ENCODE measurements around the gene HNRNPD.
A peak's percentile ranks its signal among the peaks of the same experiment; 100 is the strongest.
"Not testable (repeated sequence)": the region's sequence is repeated elsewhere in the genome, so short reads cannot be mapped to it uniquely, and the experiment has no call there.

The HNRNPD gene

DNA sequence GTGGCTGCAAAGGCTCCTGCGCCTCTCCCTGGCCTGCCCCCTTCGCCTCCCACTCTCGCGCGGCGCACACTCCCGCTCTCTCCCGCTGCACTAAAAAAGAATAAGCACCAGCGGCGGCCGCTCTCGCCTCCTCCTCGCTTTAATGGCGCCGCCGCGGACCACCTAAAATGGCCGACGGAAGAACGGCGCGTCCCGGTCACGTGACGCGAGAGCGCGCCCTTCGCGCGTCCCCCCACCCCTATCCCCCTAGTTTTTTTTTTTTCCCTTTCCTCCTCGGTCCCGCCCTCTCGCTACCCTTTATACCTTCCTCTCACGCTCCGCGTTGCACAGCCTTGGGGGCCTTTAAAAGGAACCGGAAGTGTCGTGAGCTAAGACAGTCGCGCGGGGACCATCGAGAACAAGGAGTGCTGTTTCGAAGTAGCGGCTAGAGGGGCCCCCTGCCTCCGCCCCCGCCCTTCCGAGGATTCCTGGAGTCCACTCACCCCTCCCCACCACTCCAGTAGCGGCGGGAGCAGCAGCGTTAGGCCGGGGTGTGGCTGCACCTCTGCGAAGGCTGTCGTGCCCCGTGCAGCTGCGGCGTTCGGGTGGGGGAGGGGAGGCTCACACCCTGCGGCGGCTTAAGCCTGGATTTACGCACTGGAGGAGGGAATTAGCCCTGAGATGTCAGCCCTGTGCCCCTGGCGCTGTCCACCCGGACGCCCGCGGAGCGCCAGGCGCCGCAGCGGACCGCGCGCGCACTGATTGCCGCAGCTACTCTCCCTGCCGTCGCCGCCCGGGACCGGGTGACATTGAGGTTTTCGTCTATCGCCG is at the start of gene HNRNPD:
HNRNPD (minus strand) TSS at position 176 of the 810 bp plus-strand sequence. CDS start 313 bp downstream, outside the sequence.
- ATAC-seq: peak; percentile 93

- ATAC-seq: no peak
Observed at GRCh38 chr4:82422616-82423015, 48.8 kb upstream of the HNRNPD start.

GRCh38 chr4:82421796-82422560 is 48.2 kb upstream of the HNRNPD start:
- peak in 1 of 2 donors; percentile 19 for ATAC-seq

DNA sequence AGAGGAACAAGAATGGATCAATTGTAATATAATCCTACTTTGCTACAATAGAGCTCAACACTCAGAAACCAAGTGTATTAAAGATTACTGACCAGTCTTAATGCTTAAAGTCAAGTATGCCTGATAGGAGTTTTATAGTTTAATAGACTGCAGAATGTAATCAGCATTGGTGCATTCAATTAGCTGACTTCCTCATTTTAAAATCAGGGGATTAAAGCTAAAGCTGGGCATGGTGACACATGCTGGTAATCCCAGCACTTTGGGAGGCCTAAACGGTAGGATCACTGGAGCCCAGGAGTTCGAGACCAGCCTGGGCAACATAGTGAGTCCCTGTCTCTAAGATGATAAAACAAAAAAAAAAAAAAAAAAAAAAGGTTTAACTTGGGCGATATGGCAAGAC is 45.7 kb upstream of the HNRNPD start:
- ATAC-seq: no peak

- ATAC-seq: no peak
Observed at GRCh38 chr4:82415922-82416365, 42.2 kb upstream of the HNRNPD start.

DNA sequence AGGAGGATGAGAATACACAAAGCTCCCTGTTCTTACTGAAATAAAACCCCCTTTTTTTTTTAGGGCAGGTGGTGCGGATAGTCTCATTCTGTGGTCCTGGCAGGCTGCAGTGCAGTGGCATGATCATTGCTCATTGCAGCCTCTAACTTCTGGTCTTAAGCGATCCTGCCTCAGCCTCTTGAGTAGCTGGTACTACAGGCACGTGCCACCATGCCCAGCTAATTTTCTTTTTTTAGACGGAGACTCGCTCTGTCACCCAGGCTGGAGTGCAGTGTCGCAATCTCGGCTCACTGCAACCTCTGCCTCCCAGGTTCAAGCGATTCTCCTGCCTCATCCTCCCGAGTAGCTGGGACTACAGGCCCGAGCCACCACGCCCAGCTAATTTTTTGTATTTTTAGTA is 41.3 kb upstream of the HNRNPD start:
- not testable (repeated sequence) for ATAC-seq

DNA sequence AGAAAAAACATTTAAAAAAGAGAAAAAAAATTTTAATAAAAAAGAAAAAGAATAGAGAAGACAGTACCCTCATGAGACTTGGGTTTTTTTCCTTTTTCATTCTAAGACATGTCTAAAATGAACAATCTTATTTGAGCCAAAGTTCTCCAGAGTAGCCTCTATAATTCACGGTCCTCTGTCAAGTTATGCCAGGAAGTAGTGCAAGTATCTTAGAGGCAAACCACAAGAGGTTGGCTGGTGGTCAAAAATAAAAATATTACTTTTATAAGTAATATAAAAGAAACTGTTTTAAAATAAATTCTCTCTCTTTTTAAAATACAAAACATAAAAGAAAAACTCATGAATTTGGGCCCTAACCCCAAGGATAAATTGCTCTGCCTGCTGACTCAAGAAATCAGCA is 29.9 kb upstream of the HNRNPD start:
- ATAC-seq: no peak

DNA sequence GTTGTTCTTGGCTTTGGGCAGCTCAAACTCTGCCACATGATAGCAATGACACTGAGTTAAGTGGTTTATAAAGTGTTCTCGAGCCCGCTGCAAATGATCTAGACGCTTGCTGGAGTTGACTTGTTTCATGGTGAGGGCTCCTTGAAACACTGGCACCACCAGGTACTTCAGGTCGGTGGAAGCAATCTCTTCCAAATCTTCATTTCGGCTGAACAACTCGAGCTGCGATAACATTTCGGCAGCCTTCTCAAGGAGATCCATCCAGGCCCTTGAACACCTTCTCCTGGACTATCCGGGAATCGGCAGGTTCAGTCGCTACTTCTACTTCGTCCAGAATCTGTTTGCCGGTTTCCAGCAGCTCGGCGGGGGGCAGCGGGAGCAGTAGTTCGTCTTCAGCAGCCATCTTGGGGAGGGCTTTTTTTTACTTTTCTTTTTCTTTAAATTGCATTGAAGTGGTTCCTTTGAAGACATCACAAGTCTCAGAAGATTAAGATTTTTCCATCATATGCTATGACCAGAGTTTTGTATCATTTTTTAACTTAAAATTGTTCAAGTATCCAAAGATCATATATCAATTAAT is 28.5 kb upstream of the HNRNPD start:
- ATAC-seq: no peak

- no peak for ATAC-seq
Observed at GRCh38 chr4:82401600-82401999, 27.8 kb upstream of the HNRNPD start.

DNA sequence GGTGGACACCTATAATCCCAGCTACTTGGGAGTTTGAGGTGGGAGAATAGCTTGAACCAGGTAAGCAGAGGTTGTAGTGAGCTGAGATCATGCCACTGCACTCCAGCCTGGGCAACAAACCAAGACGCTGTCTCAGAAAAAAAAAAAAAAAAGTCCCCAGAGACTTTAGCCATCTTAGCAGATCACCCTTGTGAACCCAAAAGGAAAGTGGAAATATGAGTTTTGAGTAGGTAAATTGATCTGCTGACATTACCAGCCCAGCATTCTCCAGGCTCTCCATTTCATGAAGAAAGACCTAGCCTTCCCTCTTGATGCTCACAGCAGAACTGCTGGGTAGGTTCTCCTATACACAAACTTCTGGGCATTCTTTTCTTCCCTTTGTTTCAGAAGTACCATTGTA is 24.5 kb upstream of the HNRNPD start:
- ATAC-seq: no peak

- ATAC-seq: no peak
Observed at GRCh38 chr4:82397527-82397926, 23.7 kb upstream of the HNRNPD start.

GRCh38 chr4:82394896-82395295 is 21.1 kb upstream of the HNRNPD start:
- ATAC-seq: no peak

GRCh38 chr4:82390061-82390460 is 16.3 kb upstream of the HNRNPD start:
- not testable (repeated sequence) for ATAC-seq

DNA sequence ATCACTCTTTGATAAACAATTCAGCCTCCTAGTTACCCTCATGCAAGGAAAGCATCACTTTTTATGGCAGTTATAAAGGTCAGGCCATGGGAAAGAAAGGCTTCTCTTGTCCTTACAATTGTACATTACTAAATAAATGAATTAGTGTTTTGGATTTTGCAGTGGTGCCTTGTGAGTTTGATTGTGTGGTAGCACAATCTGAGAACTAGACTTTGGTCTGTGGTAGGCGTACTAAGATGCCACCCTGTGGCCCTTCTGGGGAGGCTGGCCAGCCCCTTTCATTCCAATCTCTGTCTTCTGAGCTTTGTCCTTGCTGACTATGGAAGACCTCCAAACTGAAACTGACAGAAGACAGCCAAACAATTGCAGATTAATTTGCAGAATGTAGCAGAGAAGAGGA is 14.6 kb upstream of the HNRNPD start:
- ATAC-seq: no peak

- ATAC-seq: not testable (repeated sequence)
Observed at GRCh38 chr4:82386312-82386711, 12.5 kb upstream of the HNRNPD start.

DNA sequence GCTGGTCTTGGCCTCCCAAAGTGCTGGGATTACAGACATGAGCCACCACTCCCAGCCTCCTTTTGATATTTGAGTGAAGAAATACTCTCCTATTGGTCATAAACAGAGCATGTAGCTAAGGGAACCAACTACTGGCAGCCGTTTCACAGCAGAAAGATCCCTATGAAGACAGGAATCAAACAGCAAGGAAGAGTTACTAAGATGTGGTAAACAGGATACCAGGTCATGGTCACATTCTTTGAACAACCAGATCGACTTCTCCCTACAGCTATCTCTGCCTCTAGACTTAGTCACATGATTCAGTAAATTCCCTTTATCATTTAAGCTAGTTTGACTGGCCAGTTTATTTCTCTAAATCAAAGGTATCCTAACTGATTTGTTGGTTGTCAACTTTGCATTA is 9.0 kb upstream of the HNRNPD start:
- no peak for ATAC-seq

GRCh38 chr4:82381661-82382296 is 8.0 kb upstream of the HNRNPD start:
- ATAC-seq: peak in 1 of 2 donors; percentile 51

DNA sequence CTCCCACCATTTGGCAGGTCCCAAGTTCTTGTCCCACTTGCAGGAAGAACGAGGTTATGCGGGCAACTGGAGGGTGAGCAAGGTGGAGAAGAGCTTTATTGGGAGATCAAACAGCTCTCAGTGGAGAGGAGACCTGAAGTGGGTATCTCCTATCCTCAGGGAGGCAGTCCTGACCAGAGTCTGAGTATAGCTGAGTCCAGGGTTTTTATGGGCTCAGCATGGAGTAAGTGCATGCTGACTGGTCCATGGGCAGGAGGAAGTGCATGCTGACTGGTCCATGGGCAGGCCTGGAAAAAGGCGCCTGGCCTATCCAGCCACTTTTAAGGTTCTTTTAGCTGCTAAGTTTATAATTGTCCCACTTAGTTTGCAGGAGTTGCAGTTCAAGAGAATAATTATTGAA is 7.4 kb upstream of the HNRNPD start:
- no peak for ATAC-seq

DNA sequence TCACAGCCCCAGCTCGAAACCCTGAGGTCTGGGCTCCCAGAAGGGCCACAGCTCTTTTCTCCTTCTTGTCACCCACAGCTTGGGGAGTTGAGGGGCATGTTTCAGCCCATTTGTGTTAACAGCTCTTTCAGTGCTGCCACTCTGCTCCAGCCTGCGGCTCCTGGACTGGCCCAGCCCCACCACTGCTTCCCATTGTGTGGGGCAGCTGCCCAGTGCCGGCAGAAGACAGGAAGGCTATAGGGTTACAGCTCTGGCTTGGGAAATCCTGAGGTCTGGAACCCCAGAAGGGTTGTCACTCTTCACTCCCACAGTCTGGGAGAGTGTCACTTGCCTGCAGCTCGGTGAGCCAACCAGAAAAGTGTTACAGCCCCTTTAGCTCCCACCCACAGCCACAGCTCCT is 7.0 kb upstream of the HNRNPD start:
- ATAC-seq: no peak

GRCh38 chr4:82380344-82380743 is 6.6 kb upstream of the HNRNPD start:
- ATAC-seq: no peak

DNA sequence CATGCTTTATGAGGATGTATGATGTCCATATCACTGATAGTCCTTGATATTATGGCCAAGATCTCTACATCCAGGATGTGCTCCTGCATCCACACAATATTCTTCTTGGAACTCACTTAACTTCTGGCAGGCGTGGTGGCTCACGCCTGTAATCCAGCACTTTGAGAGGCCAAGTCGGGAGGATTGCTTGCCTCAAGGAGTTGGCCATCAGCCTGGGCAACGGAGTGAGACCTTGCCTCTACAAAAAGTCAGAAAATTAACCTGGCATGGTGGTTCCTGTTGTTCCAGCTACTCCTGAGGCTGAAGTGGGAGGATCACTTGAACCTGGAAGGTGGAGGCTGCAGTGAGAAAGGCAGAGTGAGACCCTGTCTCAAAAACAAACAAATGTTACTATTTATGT is 2.3 kb upstream of the HNRNPD start:
- ATAC-seq: no peak

DNA sequence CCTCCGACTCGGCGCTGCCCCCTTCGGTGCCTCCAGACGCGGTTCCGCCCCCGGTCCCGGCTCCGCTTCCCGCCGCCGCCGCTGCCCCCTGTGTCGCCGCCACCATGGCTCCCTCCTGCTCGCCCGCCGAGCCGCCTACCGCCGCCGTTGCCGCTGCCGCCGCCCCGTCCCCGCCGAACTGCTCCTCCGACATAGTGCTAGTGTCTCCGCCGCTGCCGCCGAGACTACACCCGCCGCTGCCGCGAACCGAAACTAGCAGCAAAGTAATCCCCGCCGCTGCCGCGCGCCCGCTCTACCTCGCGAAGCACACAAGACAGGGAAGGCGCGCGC is 340 bp downstream of the HNRNPD start:
- peak; percentile 11 to 21 for ATAC-seq

All from activated CD4-positive, CD25-positive, alpha-beta regulatory T cell treated with anti-CD3 and anti-CD28 coated beads, Interleukin-2, amount 50 U/mL, for 24 hours (primary cell).